Muscle of leg (tissue), 11 donors: Measurements from ENCODE around the gene FAM117A. TPM values are rescaled to one million over a fixed set of nuclear protein-coding genes. Genes with fewer than 3 reads are reported as not detected.
"Not testable (repeated sequence)": the region's sequence is repeated elsewhere in the genome, so short reads cannot be mapped to it uniquely, and the experiment has no call there.

Experiments used
- DNase-seq: peaks from one replicate; pipeline ENCODE4 v3.0.0; 2013
- H3K27ac ChIP-seq: one replicate; pipeline ENCODE4 v1.5.1; 2013; ENCODE audit warnings: mild to moderate bottlenecking, low read length, control low read depth
- H3K27me3 ChIP-seq: one replicate; pipeline ENCODE4 v1.6.1; 2013; ENCODE audit warnings: low read length; ENCODE audit not compliant: control insufficient read depth, insufficient read depth
- H3K36me3 ChIP-seq: one replicate; pipeline ENCODE4 v1.6.1; 2013; ENCODE audit warnings: low read length; ENCODE audit not compliant: control insufficient read depth, insufficient read depth
- H3K4me1 ChIP-seq: one replicate; pipeline ENCODE4 v1.6.1; 2013; ENCODE audit warnings: low read length; ENCODE audit not compliant: control insufficient read depth, insufficient read depth
- H3K4me3 ChIP-seq: one replicate; pipeline ENCODE4 v1.5.1; 2013; ENCODE audit warnings: low read length, control low read depth
- H3K9me3 ChIP-seq: replicated peaks from 2 replicates; pipeline ENCODE4 v1.6.1; 2013; ENCODE audit warnings: low read depth, low read length; ENCODE audit not compliant: control insufficient read depth
- WGBS: methylation state at CpG from one replicate; pipeline ENCODE4 v1.1.5; 2013; ENCODE audit warnings: missing lambda C conversion rate; ENCODE audit not compliant: insufficient coverage; 5-methylcytosine and 5-hydroxymethylcytosine counted together
- polyA plus RNA-seq, 8 donors: library from polyadenylated mRNA; unstranded; fragments of 120-200 nt; gene quantifications; one replicate each; pipeline versions ENCODE4 v1.2.1 to v1.2.3, GENCODE V29; 2013; ENCODE audit warnings: inconsistent platforms in 1 of 8, low replicate concordance in 1 of 8; ENCODE audit not compliant: insufficient read length in 8 of 8, insufficient read depth in 1 of 8
- total RNA-seq: library from RNA; stranded (reverse); fragments of 120-200 nt; gene quantifications from one replicate; pipeline ENCODE4 v1.2.4, GENCODE V29; 2013

FAM117A gene
- total and polyA plus RNA-seq, 9 donors, result 9.8 to 23.6 (median 17.5) TPM

DNA sequence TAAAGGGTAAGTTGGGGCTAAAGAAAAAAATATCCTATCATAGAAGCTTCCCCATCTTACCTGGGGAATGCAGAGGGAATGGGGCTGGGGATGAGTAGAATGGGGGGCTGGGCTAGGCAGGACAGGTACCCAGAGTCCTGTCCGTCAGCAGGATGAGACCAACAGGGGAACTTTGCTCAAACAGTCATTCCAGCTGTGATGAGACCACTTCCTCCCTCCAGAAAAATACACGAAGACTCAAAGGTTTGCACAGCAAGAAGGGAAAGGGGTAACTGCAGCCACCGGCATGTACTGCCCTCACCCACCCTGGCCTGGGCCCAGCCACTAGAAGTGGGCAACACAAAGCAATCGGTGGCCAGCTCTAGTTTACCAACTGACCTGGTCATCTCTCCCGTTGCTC, 35.5 kb downstream of the FAM117A start:
- H3K27me3 ChIP-seq, result no peaks in the 10 kb centered on the region
- peaks cover 3% of the 10 kb centered on the region for H3K9me3 ChIP-seq
- H3K27ac ChIP-seq, result peak overlapping the region; percentile 95
- H3K4me3 ChIP-seq, result no peak overlapping the region
- peaks cover 85% of the 10 kb centered on the region for H3K4me1 ChIP-seq
- no peak for DNase-seq
- H3K36me3 ChIP-seq, result peaks cover 27% of the 10 kb centered on the region
- 76% methylated on average over 4 of the region's 5 CpGs for WGBS

DNA sequence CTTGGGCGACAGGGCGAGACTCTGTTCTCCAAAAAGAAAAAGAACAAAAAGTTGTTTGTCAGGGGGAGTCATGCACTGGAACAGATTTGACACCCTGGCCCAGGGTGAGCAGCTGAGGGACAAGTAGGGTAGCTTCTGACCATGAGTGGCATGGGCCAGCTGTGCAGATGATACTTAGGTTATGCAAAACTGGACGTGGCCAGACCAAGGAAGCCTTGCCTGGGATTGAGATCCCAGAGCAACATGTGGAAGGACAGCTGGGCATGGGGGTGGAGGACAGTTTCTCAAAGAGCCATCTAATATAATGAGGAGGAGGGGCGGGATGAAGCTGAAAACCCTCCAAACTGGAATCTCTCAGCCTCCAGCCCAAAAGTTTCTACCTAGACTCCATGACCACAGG, 36.6 kb downstream of the FAM117A start:
- peak overlapping the region; percentile 95 for H3K27ac ChIP-seq
- H3K9me3 ChIP-seq, result peaks cover 3% of the 10 kb centered on the region
- H3K36me3 ChIP-seq, result peaks cover 22% of the 10 kb centered on the region
- peaks cover 88% of the 10 kb centered on the region for H3K4me1 ChIP-seq
- peak; percentile 92 for DNase-seq
- H3K27me3 ChIP-seq, result no peaks in the 10 kb centered on the region
- WGBS, result 85% methylated on average over 3 of the region's 4 CpGs
- no peak overlapping the region for H3K4me3 ChIP-seq

- Histone ChIP-seq H3K4me1 (peaks cover 88% of the 10 kb centered on the region), H3K27me3 (no peaks in the 10 kb centered on the region), H3K9me3 (peaks cover 3% of the 10 kb centered on the region), H3K27ac (peak overlapping the region; percentile 20), H3K4me3 (no peak overlapping the region), H3K36me3 (peaks cover 28% of the 10 kb centered on the region)
- DNase-seq, result no peak
- WGBS, result 95% methylated on average over 6 of the region's 7 CpGs
These were observed 38.3 kb downstream of the FAM117A start for GRCh38 chr17:49725452-49726130.

GRCh38 chr17:49724552-49724951, 39.4 kb downstream of the FAM117A start:
- Histone ChIP-seq H3K36me3 (peaks cover 36% of the 10 kb centered on the region), H3K4me1 (peaks cover 87% of the 10 kb centered on the region), H3K27ac (peak overlapping the region; percentile 96)
- not testable (repeated sequence) for DNase-seq, H3K9me3 ChIP-seq, H3K27me3 ChIP-seq, H3K4me3 ChIP-seq
- WGBS, result 100% methylated on average over 2 of the region's 6 CpGs

- H3K27ac ChIP-seq, result peak overlapping the region; percentile 96
- peak overlapping the region; percentile 1 for H3K4me3 ChIP-seq
- peaks cover 42% of the 10 kb centered on the region for H3K36me3 ChIP-seq
- H3K27me3 ChIP-seq, result no peaks in the 10 kb centered on the region
- H3K4me1 ChIP-seq, result peaks cover 76% of the 10 kb centered on the region
- peak; percentile 97 for DNase-seq
- no CpG with 5 or more reads among the region's 8 CpGs for WGBS
- H3K9me3 ChIP-seq, result peaks cover 3% of the 10 kb centered on the region
These were observed 40.5 kb downstream of the FAM117A start for GRCh38 chr17:49723423-49723822.

DNA sequence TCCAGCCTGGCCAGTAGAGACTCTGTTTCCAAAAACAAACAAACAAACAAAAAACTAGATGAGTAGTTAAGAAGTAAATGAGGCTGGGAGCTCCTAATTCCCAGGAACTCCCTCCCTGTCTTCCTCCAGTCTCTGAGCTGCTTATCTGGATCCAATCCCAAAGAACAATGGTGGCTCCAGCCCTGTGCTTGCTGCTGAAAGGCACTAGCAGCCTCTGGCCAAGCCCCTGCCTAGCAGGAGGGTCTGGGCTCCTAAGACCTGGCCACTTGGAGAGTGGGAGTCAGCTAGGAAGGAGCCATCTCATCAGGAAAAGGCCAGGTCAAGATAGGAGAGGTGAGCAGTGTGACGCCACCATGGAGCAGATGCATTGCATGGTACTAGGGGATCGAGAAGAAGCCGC, 41.9 kb downstream of the FAM117A start:
- H3K36me3 ChIP-seq, result peaks cover 54% of the 10 kb centered on the region
- H3K27ac ChIP-seq, result peak overlapping the region; percentile 96
- 90% methylated on average over 3 of the region's 3 CpGs for WGBS

DNA sequence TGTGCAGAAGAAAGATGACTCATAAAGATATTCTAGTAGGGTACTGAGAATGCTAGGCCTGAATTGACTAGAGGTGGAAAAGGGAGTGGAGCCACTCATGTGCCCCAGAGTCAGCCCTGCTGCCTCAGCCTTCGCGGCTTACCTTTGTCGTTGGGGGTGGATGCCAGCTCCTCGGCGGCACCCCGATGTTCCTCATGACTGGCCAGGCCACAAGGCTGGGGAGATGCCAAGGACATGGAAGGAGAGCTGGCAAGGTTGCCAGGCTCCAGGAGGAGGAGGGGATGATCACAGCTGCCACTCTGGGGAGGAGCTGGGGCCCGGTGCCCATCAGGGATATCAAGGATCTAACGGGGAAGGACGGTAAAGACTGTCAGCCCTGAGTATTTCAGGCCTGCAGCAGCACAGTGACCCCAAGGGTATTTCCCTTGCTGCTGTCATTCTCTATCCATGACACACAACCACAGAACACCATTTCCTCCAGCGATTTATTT, 46.5 kb downstream of the FAM117A start:
- Histone ChIP-seq H3K4me1 (peaks cover 40% of the 10 kb centered on the region), H3K4me3 (no peak overlapping the region), H3K27ac (peak overlapping the region; percentile 73), H3K27me3 (no peaks in the 10 kb centered on the region), H3K9me3 (no peaks in the 10 kb centered on the region), H3K36me3 (peaks cover 82% of the 10 kb centered on the region)
- 90% methylated on average over 6 of the region's 10 CpGs for WGBS
- peak; percentile 52 for DNase-seq

More for the DNA sequence above, 41.9 kb downstream of the FAM117A start:
- DNase-seq, result no peak
- H3K4me1 ChIP-seq, result peaks cover 76% of the 10 kb centered on the region
- no peak overlapping the region for H3K4me3 ChIP-seq
- peaks cover 3% of the 10 kb centered on the region for H3K9me3 ChIP-seq
- no peaks in the 10 kb centered on the region for H3K27me3 ChIP-seq

GRCh38 chr17:49716668-49717364, 47.1 kb downstream of the FAM117A start:
- WGBS, result no CpG with 5 or more reads among the region's 1 CpG
- H3K27ac ChIP-seq, result no peak overlapping the region

GRCh38 chr17:49715717-49716279, 48.1 kb downstream of the FAM117A start:
- no peaks in the 10 kb centered on the region for H3K27me3 ChIP-seq
- H3K9me3 ChIP-seq, result no peaks in the 10 kb centered on the region
- no peak overlapping the region for H3K27ac ChIP-seq
- no peak for DNase-seq
- H3K4me1 ChIP-seq, result peaks cover 25% of the 10 kb centered on the region
- no peak overlapping the region for H3K4me3 ChIP-seq
- 94% methylated on average over 2 of the region's 9 CpGs for WGBS
- peaks cover 81% of the 10 kb centered on the region for H3K36me3 ChIP-seq

More at GRCh38 chr17:49716668-49717364, 47.1 kb downstream of the FAM117A start:
- no peaks in the 10 kb centered on the region for H3K27me3 ChIP-seq
- H3K9me3 ChIP-seq, result no peaks in the 10 kb centered on the region
- H3K4me1 ChIP-seq, result peaks cover 34% of the 10 kb centered on the region
- peaks cover 81% of the 10 kb centered on the region for H3K36me3 ChIP-seq
- DNase-seq, result no peak
- no peak overlapping the region for H3K4me3 ChIP-seq

DNA sequence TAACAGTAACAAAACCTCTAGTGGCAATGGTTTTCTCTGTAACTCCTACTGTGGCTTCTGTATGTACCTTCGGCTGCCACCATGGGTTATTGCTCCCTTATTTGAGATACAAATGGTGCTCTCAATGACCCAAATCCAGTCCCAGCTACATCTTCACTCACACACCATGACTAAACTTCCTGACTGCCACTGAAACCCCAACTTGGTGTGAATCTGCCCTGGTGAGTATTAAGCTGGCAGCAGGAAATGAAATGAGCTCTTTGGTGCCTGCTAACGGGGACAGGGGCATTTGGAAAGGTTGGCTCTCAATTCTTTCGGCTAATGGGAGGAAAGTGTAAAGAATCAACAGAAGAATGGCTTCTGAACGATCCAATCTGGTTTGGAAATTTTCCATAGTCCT, 48.7 kb downstream of the FAM117A start:
- DNase-seq, result no peak
- WGBS, result 86% methylated on average over 3 of the region's 4 CpGs
- no peaks in the 10 kb centered on the region for H3K27me3 ChIP-seq
- no peaks in the 10 kb centered on the region for H3K9me3 ChIP-seq
- peaks cover 23% of the 10 kb centered on the region for H3K4me1 ChIP-seq
- H3K4me3 ChIP-seq, result no peak overlapping the region
- H3K27ac ChIP-seq, result no peak overlapping the region
- peaks cover 83% of the 10 kb centered on the region for H3K36me3 ChIP-seq
